GM12865 (cell line): ENCODE data around the gene TROAP.

ENCODE experiments used
- DNase-seq: peaks from one replicate; pipeline ENCODE4 v3.0.0; 2010; ENCODE audit warnings: low read depth
- H3K4me3 ChIP-seq: 2 replicates; pipeline ENCODE4 v1.5.1; 2011; ENCODE audit warnings: mild to moderate bottlenecking, low read depth, low read length, control low read depth
- CTCF ChIP-seq: IDR thresholded peaks from 2 replicates; pipeline ENCODE4 v1.5.1; 2011; ENCODE audit warnings: low read length, control low read depth, low read depth, inconsistent platforms; ENCODE audit not compliant: insufficient read depth; ENCODE audit errors: missing control alignments

The TROAP gene

GRCh38 chr12:49345825-49346658 lies 23.0 kb downstream of the TROAP start:
- TF ChIP-seq CTCF = no peak
- DNase-seq = no peak
- peak overlapping the region; percentile 29 for H3K4me3 ChIP-seq

- H3K4me3 ChIP-seq = peak within 1 kb of the TSS; percentile 29
- DNase-seq = peak; percentile 35
- no peak for TF ChIP-seq CTCF
Measured at GRCh38 chr12:49346659-49347310, 23.7 kb downstream of the TROAP start, which contains the start of gene DNAJC22. TSS of gene DNAJC22 (plus strand) at chr12:49346888. CDS start at chr12:49348873, 1,985 bp downstream.

- TF ChIP-seq CTCF = peak; percentile 88
- H3K4me3 ChIP-seq = peak overlapping the region; percentile 12
- DNase-seq = peak; percentile 71
Measured at GRCh38 chr12:49347311-49348193, 24.5 kb downstream of the TROAP start.

GRCh38 chr12:49348781-49349180 lies 25.7 kb downstream of the TROAP start:
- no peak for TF ChIP-seq CTCF
- no peak for DNase-seq
- no peak overlapping the region for H3K4me3 ChIP-seq

- H3K4me3 ChIP-seq = no peak overlapping the region
- TF ChIP-seq CTCF = no peak
- DNase-seq = no peak
Measured at GRCh38 chr12:49349266-49349665, 26.2 kb downstream of the TROAP start.

- H3K4me3 ChIP-seq = no peak overlapping the region
- no peak for DNase-seq
- no peak for TF ChIP-seq CTCF
Measured at GRCh38 chr12:49352351-49352750, 29.3 kb downstream of the TROAP start.
